OCI-LY7 (cell line): ENCODE measurements around the gene CTTNBP2. TPM values are rescaled to one million over a fixed set of nuclear protein-coding genes. Genes with fewer than 3 reads are reported as not detected.

Experiments
- BruUV-seq: library from RNA; stranded (reverse); fragments of 400-500 nt; replicated peaks from 2 replicates; lab custom pipeline; 2021; lab: Mats Ljungman, UMichigan
- CTCF ChIA-PET: fragments of 300-600 bp; sonication (Branson Sonifier 250); formaldehyde crosslinking; loops from one replicate; lab custom pipeline; 2022; ENCODE audit warnings: antibody characterized with exemption; ENCODE audit not compliant: unreplicated experiment; lab: Charles Lee
- POLR2A ChIA-PET: fragments of 300-600 bp; sonication (Branson Sonifier 250); formaldehyde crosslinking; loops from one replicate; lab custom pipeline; 2022; ENCODE audit warnings: antibody characterized with exemption; lab: Charles Lee
- DNase-seq: peaks from one replicate; pipeline ENCODE4 v3.0.0-alpha.2; 2015; ENCODE audit warnings: low spot score
- H2AFZ ChIP-seq: fragments of 200-600 bp; sonication (generic), shearing (Covaris generic); 2 replicates; pipeline ENCODE4 v1.6.1; 2014; ENCODE audit warnings: mild to moderate bottlenecking, antibody characterized with exemption, low read length, moderate library complexity
- H3K27ac ChIP-seq: fragments of 200-600 bp; sonication (generic); 2 replicates; pipeline ENCODE4 v1.5.1; 2014; ENCODE audit warnings: mixed run types, low read depth, mild to moderate bottlenecking, moderate library complexity, low read length, inconsistent platforms; ENCODE audit not compliant: poor library complexity, severe bottlenecking
- H3K36me3 ChIP-seq: fragments of 200-600 bp; sonication (generic); 2 replicates; pipeline ENCODE4 v1.6.1; 2014; ENCODE audit warnings: mild to moderate bottlenecking, antibody characterized with exemption, low read length, moderate library complexity, mixed read lengths; ENCODE audit not compliant: insufficient read depth
- H3K4me1 ChIP-seq: fragments of 200-600 bp; sonication (generic); 2 replicates; pipeline ENCODE4 v1.5.1; 2014; ENCODE audit warnings: mild to moderate bottlenecking, low read length; ENCODE audit not compliant: insufficient read depth, poor library complexity, severe bottlenecking
- H3K4me2 ChIP-seq: fragments of 200-600 bp; sonication (generic); 2 replicates; pipeline ENCODE4 v1.6.1; 2014; ENCODE audit warnings: mild to moderate bottlenecking, low read length
- H3K4me3 ChIP-seq: fragments of 200-600 bp; sonication (generic); 2 replicates; pipeline ENCODE4 v1.5.1; 2014; ENCODE audit warnings: mild to moderate bottlenecking, low read depth, low read length; ENCODE audit not compliant: poor library complexity, severe bottlenecking
- H3K79me2 ChIP-seq: fragments of 200-600 bp; sonication (generic); 2 replicates; pipeline ENCODE4 v1.6.1; 2016; ENCODE audit warnings: low read depth, mild to moderate bottlenecking, low read length, moderate library complexity, mixed read lengths; ENCODE audit not compliant: insufficient read depth
- H3K9me2 ChIP-seq: fragments of 200-600 bp; sonication (generic); 2 replicates; pipeline ENCODE4 v1.6.1; 2016; ENCODE audit warnings: mild to moderate bottlenecking, low read length, mixed read lengths; ENCODE audit not compliant: insufficient read depth
- H3K9me3 ChIP-seq: fragments of 200-600 bp; sonication (generic); 2 replicates; pipeline ENCODE4 v1.6.1; 2014; ENCODE audit warnings: mild to moderate bottlenecking, mixed run types, low read length, mixed read lengths
- H4K20me1 ChIP-seq: fragments of 200-600 bp; sonication (generic); 2 replicates; pipeline ENCODE4 v1.6.1; 2014; ENCODE audit warnings: mild to moderate bottlenecking, antibody characterized with exemption, low read length, moderate library complexity, mixed read lengths; ENCODE audit not compliant: insufficient read depth
- EZH2phosphoT487 ChIP-seq: fragments of 200-600 bp; sonication (generic); IDR thresholded peaks from 2 replicates; pipeline ENCODE4 v1.6.1; 2018; ENCODE audit warnings: low read depth, borderline replicate concordance, mild to moderate bottlenecking, mixed run types, antibody characterized with exemption, low read length, moderate library complexity, mixed read lengths
- intact Hi-C: fragments of 100-400 bp; cut with micrococcal nuclease; formaldehyde crosslinking; loops from one replicate; pipeline ENCODE4 v1.10.0; 2022; ENCODE audit not compliant: unreplicated experiment
- total RNA-seq, 2 experiments: library from RNA; depleted of rRNA in 1 of 2; stranded (reverse); fragments of >200 nt in 1 of 2; shearing (Covaris generic) in 1 of 2; gene quantifications; 2 replicates each; pipeline ENCODE4 v1.2.3, GENCODE V29; 2014 to 2022
- TF ChIP-seq, protein P1 (sequence below): fragments of 200-600 bp; sonication (generic); conservative IDR thresholded peaks from 2 replicates; pipeline ENCODE4 v1.5.1; 2014; ENCODE audit warnings: mild to moderate bottlenecking, antibody characterized with exemption, low read length, moderate library complexity, mixed read lengths

The CTTNBP2 gene
- total RNA-seq, 2 experiments from 2014 or later, result not detected

DNA sequence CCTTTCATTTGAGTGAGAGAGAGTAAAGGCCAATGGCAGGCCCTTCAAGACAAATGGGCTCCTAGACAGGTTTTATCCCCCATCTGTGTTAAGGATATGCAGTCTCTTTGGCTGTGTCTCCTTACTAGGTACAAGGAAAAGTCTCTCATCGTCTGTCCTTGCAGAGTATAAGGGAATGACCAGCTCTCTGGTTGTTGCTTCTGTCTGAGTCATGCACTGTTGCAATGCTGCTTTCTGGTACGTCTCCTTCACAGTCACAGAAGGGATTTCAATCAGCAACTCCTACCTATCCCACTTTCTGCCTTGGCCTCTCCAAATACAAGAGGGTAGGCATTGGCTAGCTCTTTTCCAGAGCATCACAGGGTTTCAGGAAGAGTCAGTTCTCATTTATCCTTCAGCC lies 48.1 kb downstream of the CTTNBP2 start:
- no peak for DNase-seq
- POLR2A ChIA-PET, result interaction anchor here (0.7 kb wide), 1 partner anchor 121 kb away, joined by 3 read pairs; no protein-coding TSS in a partner anchor

DNA sequence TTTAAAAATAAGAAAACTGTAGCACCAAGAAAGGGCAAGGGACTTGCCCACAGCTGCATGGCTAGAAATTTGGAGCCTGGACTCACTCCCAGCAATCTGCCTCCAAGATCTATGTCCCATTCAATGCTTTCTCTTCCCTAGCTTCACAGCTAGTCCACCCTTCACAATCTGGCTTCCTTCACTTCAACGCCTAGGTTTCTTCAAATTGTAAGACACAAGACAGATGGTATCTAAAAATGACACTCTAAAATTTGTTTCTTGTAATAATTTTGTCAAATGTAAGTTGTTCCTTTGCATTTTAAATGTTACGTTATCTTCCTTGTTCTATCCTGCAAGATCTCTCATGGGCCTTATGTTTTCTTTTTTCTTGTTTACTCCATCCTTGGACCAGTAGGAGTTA lies 48.6 kb downstream of the CTTNBP2 start:
- H3K4me1 ChIP-seq, result no peaks in the 10 kb centered on the region
- H4K20me1 ChIP-seq, result no peaks in the 10 kb centered on the region
- H3K79me2 ChIP-seq, result no peaks in the 10 kb centered on the region
- no peaks in the 10 kb centered on the region for H3K36me3 ChIP-seq
- intact Hi-C loops, result no loop called here
- H3K4me3 ChIP-seq, result no peak overlapping the region
- CTCF ChIA-PET, result no interaction called here
- H3K9me2 ChIP-seq, result no peaks in the 10 kb centered on the region
- no peak overlapping the region for H3K27ac ChIP-seq
- no peak for TF ChIP-seq EZH2phosphoT487
- TF ChIP-seq, protein P1, sequence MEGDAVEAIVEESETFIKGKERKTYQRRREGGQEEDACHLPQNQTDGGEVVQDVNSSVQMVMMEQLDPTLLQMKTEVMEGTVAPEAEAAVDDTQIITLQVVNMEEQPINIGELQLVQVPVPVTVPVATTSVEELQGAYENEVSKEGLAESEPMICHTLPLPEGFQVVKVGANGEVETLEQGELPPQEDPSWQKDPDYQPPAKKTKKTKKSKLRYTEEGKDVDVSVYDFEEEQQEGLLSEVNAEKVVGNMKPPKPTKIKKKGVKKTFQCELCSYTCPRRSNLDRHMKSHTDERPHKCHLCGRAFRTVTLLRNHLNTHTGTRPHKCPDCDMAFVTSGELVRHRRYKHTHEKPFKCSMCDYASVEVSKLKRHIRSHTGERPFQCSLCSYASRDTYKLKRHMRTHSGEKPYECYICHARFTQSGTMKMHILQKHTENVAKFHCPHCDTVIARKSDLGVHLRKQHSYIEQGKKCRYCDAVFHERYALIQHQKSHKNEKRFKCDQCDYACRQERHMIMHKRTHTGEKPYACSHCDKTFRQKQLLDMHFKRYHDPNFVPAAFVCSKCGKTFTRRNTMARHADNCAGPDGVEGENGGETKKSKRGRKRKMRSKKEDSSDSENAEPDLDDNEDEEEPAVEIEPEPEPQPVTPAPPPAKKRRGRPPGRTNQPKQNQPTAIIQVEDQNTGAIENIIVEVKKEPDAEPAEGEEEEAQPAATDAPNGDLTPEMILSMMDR, result no peak
- BruUV-seq, result no TSS peak
- POLR2A ChIA-PET, result no interaction called here
- no peaks in the 10 kb centered on the region for H3K9me3 ChIP-seq
- no peak overlapping the region for H3K4me2 ChIP-seq
- no peak overlapping the region for H2AFZ ChIP-seq
- no peak for DNase-seq

More for the DNA sequence above, 48.1 kb downstream of the CTTNBP2 start:
- H3K4me1 ChIP-seq, result no peaks in the 10 kb centered on the region
- H3K4me3 ChIP-seq, result no peak overlapping the region
- H3K36me3 ChIP-seq, result no peaks in the 10 kb centered on the region
- intact Hi-C loops, result no loop called here
- no peak overlapping the region for H2AFZ ChIP-seq
- no peak overlapping the region for H3K27ac ChIP-seq
- no peaks in the 10 kb centered on the region for H3K9me2 ChIP-seq
- H3K4me2 ChIP-seq, result no peak overlapping the region
- no peaks in the 10 kb centered on the region for H3K79me2 ChIP-seq
- BruUV-seq, result no TSS peak
- CTCF ChIA-PET, result no interaction called here
- TF ChIP-seq, protein P1, result no peak
- no peak for TF ChIP-seq EZH2phosphoT487
- H3K9me3 ChIP-seq, result no peaks in the 10 kb centered on the region
- H4K20me1 ChIP-seq, result no peaks in the 10 kb centered on the region

DNA sequence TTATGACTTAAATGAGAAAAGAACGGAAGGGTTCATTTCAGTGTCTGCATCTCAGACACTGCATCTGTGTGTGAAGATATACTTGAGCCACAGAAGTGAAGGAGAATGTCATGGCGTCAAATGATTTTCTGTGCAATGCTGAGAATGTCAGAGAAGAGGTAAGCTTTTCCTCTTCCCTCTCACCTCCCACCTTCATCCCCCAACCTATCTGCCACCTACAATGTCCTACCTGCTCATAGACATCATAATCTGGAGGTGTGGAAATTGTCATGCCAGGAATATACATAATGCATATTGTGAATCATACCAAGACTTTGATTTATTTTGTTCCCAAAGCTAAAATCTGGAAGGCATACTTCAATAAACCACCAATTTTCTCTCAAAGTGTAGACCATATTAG lies 53.7 kb downstream of the CTTNBP2 start:
- Histone ChIP-seq H3K79me2 (no peaks in the 10 kb centered on the region), H3K36me3 (no peaks in the 10 kb centered on the region), H3K4me3 (no peak overlapping the region), H3K9me3 (no peaks in the 10 kb centered on the region), H2AFZ (no peak overlapping the region), H3K4me2 (no peak overlapping the region), H3K4me1 (no peaks in the 10 kb centered on the region), H3K27ac (no peak overlapping the region), H4K20me1 (no peaks in the 10 kb centered on the region), H3K9me2 (no peaks in the 10 kb centered on the region)
- intact Hi-C loops, result no loop called here
- ChIA-PET POLR2A (no interaction called here), CTCF (no interaction called here)
- no peak for TF ChIP-seq EZH2phosphoT487
- TF ChIP-seq, protein P1, result no peak
- BruUV-seq, result no TSS peak
- no peak for DNase-seq
